Fibroblast of villous mesenchyme (primary cell): ENCODE data around the gene PPP2R5E. TPM values are rescaled to one million over a fixed set of nuclear protein-coding genes. Genes with fewer than 3 reads are reported as not detected.

Source experiments
- DNase-seq: peaks from one replicate; pipeline ENCODE4 v3.0.0-alpha.2; 2010; ENCODE audit warnings: low read depth
- H3K4me3 ChIP-seq: 2 replicates; pipeline ENCODE4 v1.5.1; 2011; ENCODE audit warnings: low read depth, mild to moderate bottlenecking, low read length
- CTCF ChIP-seq: IDR thresholded peaks from 2 replicates; pipeline ENCODE4 v1.5.1; 2012; ENCODE audit warnings: low read depth, mild to moderate bottlenecking, low read length; ENCODE audit not compliant: insufficient read depth
- total RNA-seq: library from RNA; depleted of rRNA; stranded (reverse); fragments of >200 nt; gene quantifications from 2 replicates; pipeline ENCODE4 v1.2.3, GENCODE V29; 2012

Gene PPP2R5E
- total RNA-seq, 1 donor, result 32.4 TPM

- no peak for TF ChIP-seq CTCF
- DNase-seq, result no peak
- H3K4me3 ChIP-seq, result no peak overlapping the region
Observed at GRCh38 chr14:63508033-63508432, 35.1 kb downstream of the PPP2R5E start.

- no peak for TF ChIP-seq CTCF
- H3K4me3 ChIP-seq, result no peak overlapping the region
- DNase-seq, result no peak
Observed at GRCh38 chr14:63504648-63505047, 38.5 kb downstream of the PPP2R5E start.

- H3K4me3 ChIP-seq, result no peak overlapping the region
- no peak for TF ChIP-seq CTCF
- no peak for DNase-seq
Observed at GRCh38 chr14:63501429-63501828, 41.7 kb downstream of the PPP2R5E start.

GRCh38 chr14:63499701-63500250 lies 43.4 kb downstream of the PPP2R5E start:
- DNase-seq, result peak; percentile 83
- H3K4me3 ChIP-seq, result no peak overlapping the region
- no peak for TF ChIP-seq CTCF

GRCh38 chr14:63496837-63497400 lies 46.3 kb downstream of the PPP2R5E start:
- H3K4me3 ChIP-seq, result no peak overlapping the region
- no peak for DNase-seq
- TF ChIP-seq CTCF, result no peak

GRCh38 chr14:63493246-63493645 lies 49.9 kb downstream of the PPP2R5E start:
- no peak for DNase-seq
- peak; percentile 24 for TF ChIP-seq CTCF
- no peak overlapping the region for H3K4me3 ChIP-seq

GRCh38 chr14:63492391-63492790 lies 50.8 kb downstream of the PPP2R5E start:
- TF ChIP-seq CTCF, result no peak
- no peak overlapping the region for H3K4me3 ChIP-seq
- DNase-seq, result peak; percentile 44
